ENCODE results near the gene FCF1.

DNA sequence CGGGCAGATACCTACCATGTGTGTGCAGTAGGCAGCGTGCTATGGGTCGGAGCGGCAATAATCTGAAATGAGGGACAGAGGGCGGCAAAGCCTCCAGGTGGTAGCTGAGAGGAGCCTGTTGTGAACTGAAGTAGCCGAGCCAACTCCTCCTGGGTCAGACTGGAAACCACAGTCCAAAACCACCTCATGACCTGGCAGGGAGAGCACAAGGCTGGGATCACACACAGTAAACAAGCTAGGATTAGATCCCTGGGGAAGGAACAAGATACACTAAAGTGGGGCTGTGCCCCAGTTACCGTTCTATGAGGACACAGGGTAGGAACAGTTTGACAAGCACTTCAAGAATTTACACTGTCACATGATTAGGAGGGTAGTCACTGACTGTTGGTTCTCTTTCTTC, 49.1 kb upstream of the FCF1 start:
- no peak for TF ChIP-seq EZH2 (IDR thresholded peaks at IDR 0.05; ENCODE audit: borderline replicate concordance, low read depth, low read length, severe bottlenecking)
- TF ChIP-seq CTCF (IDR thresholded peaks at IDR 0.05; ENCODE audit: borderline replicate concordance, extremely low read depth, low read length, poor library complexity, severe bottlenecking): no peak
